Measurements from ENCODE around the gene EGLN1. TPM values are rescaled to one million over a fixed set of nuclear protein-coding genes. Genes with fewer than 3 reads are reported as not detected.
A peak's percentile ranks its signal among the peaks of the same experiment; 100 is the strongest.

EGLN1 gene
- total RNA-seq, 1 experiment from 2014 or later: 29.0 TPM

GRCh38 chr1:231407547-231408396 lies 14.3 kb downstream of the EGLN1 start:
- H3K4me3 ChIP-seq (ENCODE audit: low read depth in 2 of 2, low read length in 2 of 2): no peak overlapping the region
- ATAC-seq: peak; percentile 93
- no peaks in the 10 kb centered on the region for H3K27me3 ChIP-seq (ENCODE audit: control insufficient read depth, insufficient read depth, low read length)
- H3K9me3 ChIP-seq (ENCODE audit: control insufficient read depth, insufficient read depth, low read depth, low read length): no peaks in the 10 kb centered on the region
- no peak for DNase-seq (ENCODE audit: low read depth, low spot score)
- TF ChIP-seq TCF7L2 (IDR thresholded peaks at IDR 0.05; ENCODE audit: low read depth, low read length) (peak; percentile 30; the same call in 1 of the 2 replicates), CTCF (IDR thresholded peaks at IDR 0.05) (no peak), REST (IDR thresholded peaks at IDR 0.05; ENCODE audit: insufficient read depth in 1 of 2, low read depth in 2 of 2, low read length in 1 of 2) (no peak)
- ChIA-PET CTCF (no interaction called here), POLR2A (no interaction called here)
- in situ Hi-C loops (cut with HindIII; ENCODE audit: low pct_unique_long_range_greater_than_20kb, low sequenced_read_pairs): no loop called here
- peaks cover 32% of the 10 kb centered on the region for H3K4me1 ChIP-seq (ENCODE audit: control insufficient read depth, insufficient read depth, low read length)
- no peaks in the 10 kb centered on the region for H3K36me3 ChIP-seq (ENCODE audit: control insufficient read depth, insufficient read depth, low read length)
- intact Hi-C loops (cut with micrococcal nuclease; ENCODE audit: unreplicated experiment): no loop called here
- H3K27ac ChIP-seq (ENCODE audit: low read length): peak overlapping the region; percentile 42
- BruUV-seq (replicated peaks): no TSS peak

GRCh38 chr1:231407049-231407448 lies 15.0 kb downstream of the EGLN1 start:
- in situ Hi-C loops (cut with HindIII; ENCODE audit: low pct_unique_long_range_greater_than_20kb, low sequenced_read_pairs): no loop called here
- no TSS peak for BruUV-seq (replicated peaks)
- no peaks in the 10 kb centered on the region for H3K36me3 ChIP-seq (ENCODE audit: control insufficient read depth, insufficient read depth, low read length)
- 0 out of 2 replicates have a peak overlapping the region, but pooled peaks have one; percentile 5 for H3K27ac ChIP-seq (ENCODE audit: low read length)
- no peak for DNase-seq (ENCODE audit: low read depth, low spot score)
- ChIA-PET POLR2A (no interaction called here), CTCF (no interaction called here)
- ATAC-seq: no peak
- TF ChIP-seq POLR2AphosphoS5 (IDR thresholded peaks at IDR 0.05; ENCODE audit: low read depth, low read length): no peak
- TF ChIP-seq REST (IDR thresholded peaks at IDR 0.05; ENCODE audit: insufficient read depth in 1 of 2, low read depth in 2 of 2, low read length in 1 of 2): no peak
- no peak for TF ChIP-seq CTCF (IDR thresholded peaks at IDR 0.05)
- no peak for TF ChIP-seq TCF7L2 (IDR thresholded peaks at IDR 0.05; ENCODE audit: low read depth, low read length)
- TF ChIP-seq SIN3A (IDR thresholded peaks at IDR 0.05; ENCODE audit: borderline replicate concordance, insufficient read depth, low read depth, low read length): no peak
- intact Hi-C loops (cut with micrococcal nuclease; ENCODE audit: unreplicated experiment): no loop called here
- H3K27me3 ChIP-seq (ENCODE audit: control insufficient read depth, insufficient read depth, low read length): no peaks in the 10 kb centered on the region
- no peak overlapping the region for H3K4me3 ChIP-seq (ENCODE audit: low read depth in 2 of 2, low read length in 2 of 2)
- H3K4me1 ChIP-seq (ENCODE audit: control insufficient read depth, insufficient read depth, low read length): peaks cover 32% of the 10 kb centered on the region
- no peaks in the 10 kb centered on the region for H3K9me3 ChIP-seq (ENCODE audit: control insufficient read depth, insufficient read depth, low read depth, low read length)
